Islet of Langerhans (tissue), 1 donor: ENCODE results near the gene SERTM1.

Experiments used
- FAIRE-seq: peaks from one replicate; lab custom pipeline; 2011; peaks lifted over from hg19 to GRCh38; lab: Jason Lieb, UNC

SERTM1 gene

DNA sequence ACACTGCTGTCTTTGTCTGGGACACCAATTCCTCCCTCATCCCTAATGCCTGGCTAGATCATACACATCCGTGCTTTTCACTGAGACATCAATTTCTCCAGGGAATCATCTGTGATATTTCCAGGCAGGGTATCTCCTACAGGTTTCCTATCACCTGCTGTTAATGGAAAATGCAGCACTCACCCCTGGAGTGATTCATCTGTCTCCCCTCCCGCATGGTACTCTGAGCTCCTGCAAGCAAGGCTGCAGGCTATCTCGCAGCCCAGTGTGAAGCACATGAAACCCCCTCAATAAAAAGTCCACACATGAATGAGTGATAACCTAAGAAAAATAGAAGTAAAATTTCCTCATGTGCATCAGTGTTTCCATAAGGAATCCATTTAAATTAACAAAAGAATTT lies 38.5 kb downstream of the SERTM1 start:
- no peak for FAIRE-seq

DNA sequence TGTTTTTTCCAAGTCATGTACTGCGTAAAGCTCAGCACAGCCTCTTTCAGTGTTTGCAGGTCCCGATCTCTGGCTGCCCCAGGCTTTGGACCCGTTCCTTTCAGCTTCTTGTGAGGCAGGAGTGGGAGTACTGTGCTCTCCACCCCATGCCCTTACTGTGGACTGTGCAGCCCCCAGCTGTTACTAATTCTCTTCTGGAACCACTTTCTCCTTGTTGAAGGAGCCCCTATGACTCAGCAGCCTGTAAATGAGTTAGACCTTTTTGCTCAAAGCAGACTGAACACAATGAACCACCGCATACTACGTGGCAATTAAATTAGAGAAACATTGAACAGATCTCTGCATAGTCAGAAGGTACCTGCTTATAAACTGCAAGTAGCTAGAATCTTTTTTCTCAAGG lies 39.0 kb downstream of the SERTM1 start:
- FAIRE-seq: no peak

DNA sequence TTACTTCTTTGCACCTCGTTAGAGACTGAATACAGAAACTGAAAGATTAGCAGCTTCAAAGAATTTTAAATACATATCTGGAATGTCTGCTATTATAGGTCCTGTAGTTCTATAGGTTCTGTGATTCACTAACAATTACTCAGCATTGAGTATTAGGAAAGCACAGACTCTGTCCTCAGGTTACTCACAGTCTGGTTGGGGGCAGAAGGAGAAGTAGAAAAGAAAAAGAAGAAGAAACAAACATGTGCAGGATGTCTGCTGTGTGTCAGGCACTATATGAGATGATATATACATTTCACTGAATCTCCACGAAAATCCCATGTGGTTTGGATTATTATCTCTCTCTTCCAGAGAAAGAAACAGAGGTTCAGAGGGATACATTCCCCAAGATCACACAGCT lies 40.1 kb downstream of the SERTM1 start:
- no peak for FAIRE-seq

DNA sequence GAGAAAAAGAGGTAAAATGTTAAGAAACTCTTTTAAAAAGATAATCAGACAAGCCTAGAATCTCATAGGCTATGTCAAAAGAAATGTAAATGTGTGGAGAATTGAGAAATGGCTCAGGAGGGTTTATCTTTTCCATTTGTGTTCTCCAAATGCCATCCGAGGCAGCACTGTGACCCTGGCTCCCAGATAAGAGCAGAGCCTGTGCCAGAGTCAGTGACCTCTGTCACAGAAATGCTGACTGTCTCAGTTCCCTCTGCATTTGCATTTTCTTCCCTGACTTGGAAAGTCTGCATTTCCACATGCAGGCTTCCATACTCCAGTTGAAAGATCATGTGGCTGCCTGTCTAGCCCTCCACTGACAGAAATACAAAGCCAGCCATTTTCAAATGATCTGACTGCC lies 42.0 kb downstream of the SERTM1 start:
- FAIRE-seq: no peak

DNA sequence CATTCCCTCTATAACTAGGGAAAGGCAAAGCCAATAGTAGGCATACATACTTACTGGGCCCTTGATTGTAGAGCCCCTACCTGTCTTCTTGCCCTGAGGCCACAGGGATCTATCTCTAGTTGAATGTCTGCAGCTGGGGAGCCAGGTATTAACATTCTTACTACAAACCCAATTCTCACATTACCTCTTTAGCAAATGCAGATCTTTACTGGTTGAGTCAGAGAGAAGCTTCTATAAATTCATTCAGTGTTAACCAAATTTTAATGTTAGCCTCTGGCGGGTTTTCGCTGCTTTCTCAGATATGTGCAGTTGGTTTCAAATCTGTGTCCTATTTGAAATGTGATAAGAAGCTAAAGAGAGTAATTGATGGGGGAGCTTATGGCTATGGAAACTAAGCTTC lies 43.2 kb downstream of the SERTM1 start:
- FAIRE-seq: no peak

DNA sequence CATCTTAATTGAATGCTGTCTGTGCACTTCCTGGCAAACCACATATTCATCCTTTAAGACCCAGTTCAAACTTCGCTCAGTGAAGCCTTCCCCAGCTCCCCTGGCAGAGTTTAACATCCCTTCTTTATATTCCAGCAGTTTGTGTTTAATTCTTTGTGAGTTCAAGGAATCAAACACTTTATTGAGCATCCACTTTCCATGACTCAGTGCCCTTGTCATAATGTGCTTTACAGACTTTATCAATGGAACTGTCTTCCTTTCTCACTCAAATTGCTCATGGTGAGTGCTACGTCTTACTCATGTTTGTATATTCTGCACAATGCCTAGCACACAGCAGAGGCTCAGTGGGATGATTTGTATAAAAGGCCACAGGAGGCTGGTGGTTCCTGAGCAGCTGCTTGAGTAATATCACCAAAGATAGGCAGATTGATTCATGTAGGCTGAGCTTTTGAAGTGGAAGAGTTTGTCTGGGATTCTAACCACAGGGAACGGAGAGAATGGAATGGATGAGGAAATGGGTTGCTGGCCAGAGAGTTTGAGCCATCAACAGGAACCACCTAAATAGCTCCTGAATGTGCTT lies 44.2 kb downstream of the SERTM1 start:
- no peak for FAIRE-seq

DNA sequence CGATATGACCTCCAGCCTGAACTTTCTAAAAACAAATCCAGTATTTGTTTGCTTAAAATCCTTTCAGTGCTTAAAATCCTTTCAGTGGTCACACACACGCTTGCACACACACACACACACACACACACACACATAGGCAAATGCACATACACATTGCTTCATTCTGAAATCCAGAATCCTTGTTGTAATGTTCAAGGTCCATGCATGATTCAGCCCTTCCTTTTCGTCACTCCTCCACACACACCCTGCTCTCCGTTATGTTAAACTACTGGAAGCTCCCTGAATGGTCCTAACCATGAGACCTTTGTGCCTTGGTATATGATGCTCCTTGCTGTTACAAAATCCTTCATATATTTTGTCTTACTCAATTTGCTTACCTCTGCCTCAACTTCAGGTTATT lies 44.9 kb downstream of the SERTM1 start:
- no peak for FAIRE-seq

DNA sequence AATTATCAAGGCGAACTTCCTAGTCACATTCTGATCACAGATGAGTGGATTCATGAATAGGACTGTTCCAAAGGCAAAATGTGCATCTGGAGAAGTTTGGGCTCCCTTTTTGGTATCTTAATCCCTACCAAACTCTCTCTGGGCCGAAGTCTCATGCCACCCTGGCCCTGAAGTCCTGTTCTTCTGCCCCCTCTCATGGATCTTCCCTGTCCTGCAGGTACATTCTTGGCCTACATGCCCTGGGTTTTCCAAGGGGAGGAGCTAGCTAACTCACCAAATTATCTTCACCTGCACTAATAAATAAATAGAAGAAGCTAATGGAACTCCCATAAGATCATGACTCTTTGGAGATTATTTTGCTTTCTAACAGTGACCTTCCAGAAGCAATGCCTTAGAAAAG lies 50.3 kb downstream of the SERTM1 start:
- no peak for FAIRE-seq

DNA sequence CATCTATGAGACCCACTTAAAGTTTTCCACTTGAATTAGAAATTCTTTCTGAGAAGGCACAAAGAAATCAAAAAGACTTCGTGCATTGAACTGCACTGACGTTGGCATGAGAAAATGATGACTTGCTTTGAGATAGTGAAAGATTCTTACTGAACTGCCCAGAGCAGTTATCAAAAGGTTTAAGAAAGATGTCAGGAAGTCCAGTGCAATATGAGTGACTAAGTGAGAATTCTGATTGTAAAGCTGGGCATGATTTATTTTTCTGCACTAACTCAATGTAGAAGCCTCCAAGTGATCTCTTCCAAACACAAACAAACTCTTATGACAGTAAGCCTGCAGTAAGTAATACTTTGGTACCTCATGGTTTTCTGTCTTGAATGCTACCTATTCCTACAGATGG lies 52.1 kb downstream of the SERTM1 start:
- no peak for FAIRE-seq

DNA sequence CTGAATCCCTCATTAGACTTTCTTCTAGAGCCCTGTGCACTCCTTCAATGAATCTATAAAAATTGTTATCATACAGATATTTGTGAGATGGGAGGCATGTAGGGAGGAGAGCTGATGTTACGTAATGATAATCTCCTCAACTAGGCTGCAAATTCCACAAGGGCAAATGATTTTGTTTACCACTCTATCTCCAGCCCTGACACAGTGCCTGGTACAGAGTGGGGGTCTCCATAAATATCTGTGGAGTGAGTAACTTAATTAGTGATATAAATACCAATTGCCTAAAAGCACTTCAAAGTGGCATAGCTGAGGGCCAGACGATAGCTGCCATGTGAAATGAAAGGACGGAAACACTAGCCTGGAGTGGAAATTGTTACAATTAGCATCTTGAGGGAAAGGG lies 54.2 kb downstream of the SERTM1 start:
- FAIRE-seq: no peak

DNA sequence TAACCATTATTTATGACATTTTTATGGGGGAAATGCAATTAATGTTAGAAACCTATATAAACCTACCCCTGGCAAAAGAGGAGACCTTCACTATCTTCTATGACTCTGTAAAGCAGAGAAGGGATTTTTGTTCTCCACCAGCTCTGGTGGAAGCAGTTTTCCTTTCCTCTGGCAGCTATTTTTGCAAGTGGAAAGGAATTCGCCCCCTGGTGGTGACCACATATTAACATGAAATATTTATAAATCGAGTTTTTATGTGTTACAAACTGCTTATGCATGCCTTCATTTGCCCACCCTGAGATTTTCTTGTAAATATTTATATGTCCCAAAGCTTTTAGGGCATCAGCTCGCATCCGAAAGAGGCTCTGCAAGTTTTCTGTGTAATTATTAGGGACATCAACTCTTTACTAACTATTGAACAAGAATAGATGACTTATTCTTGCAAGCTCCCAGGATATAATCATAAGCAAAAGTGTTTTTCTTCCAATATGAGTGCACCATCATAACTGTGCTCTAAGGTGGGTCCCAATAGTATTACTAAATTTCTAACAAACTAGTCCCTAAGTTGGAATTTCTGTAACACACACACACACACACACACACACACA lies 62.4 kb downstream of the SERTM1 start:
- peak; percentile 97 for FAIRE-seq

DNA sequence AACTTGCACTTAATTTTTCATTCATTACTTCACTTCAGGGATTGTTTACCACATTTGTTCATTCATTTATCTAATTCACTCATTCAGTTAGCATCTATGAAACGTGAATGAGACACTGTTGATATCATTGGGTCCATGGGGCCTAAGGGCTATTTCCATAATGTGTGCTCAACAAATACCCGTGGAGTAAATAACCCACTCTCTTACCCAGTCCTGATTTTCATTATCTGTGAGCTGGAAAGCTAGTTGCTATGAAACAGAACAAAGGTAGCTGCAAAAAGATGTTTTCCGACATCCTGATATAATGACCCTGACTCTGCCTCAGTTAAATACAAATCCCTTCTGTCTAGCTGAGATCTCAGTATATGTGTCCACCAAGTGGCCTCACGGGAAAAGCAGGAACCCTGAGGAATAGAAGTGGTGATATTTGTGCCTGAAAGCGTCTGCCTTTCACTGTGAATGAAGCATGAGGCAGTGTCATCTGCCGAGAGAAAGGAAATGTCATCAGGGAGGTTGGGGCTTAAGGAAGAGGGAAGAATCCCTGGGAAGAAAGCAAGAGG lies 63.8 kb downstream of the SERTM1 start:
- no peak for FAIRE-seq

DNA sequence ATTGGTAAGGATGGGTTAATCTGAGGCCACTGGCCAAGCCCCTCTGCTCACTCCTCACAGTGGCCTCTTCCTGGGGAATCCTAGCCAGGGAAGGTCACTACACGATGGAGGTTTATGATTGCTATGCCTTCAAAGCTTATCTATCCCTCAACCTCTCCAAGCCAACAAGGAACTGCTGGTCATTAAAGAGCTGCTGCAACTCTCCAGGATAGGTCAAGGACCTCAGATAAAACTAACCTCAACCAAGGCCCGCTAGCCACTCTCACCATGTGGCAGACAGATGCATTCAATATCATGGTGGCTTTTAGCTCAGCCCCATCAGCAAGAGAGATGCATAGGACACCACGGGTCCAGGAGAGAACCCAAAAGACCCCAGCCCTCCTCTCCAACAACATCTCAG lies 71.6 kb downstream of the SERTM1 start:
- no peak for FAIRE-seq

DNA sequence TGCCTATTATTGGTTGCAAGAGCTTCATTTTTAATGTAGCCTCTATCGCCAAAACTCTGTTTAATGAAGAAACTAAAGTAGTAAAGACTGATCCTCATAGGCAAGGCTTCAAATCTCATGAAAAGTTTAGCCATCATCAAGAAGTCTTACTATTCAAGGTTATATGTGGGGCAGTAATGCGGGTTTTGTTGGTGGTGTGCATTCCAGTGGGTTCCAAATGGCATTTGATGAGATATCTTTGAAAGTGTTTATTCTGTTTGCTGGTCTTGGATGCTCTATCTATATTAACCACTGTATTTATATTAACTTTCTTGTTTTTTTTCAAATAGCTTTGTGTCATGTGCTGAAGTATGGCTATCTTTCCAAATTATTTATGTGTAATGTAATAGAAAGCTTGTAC lies 72.2 kb downstream of the SERTM1 start:
- no peak for FAIRE-seq
